GM12801 (cell line): ENCODE measurements around the gene SERTAD1.

ENCODE experiments used
- CTCF ChIP-seq: IDR thresholded peaks from one replicate; pipeline ENCODE4 v1.5.1; 2011; ENCODE audit warnings: control low read depth; ENCODE audit not compliant: insufficient read length; ENCODE audit errors: extremely low read depth

The SERTAD1 gene

GRCh38 chr19:40394816-40395210, 31.0 kb downstream of the SERTAD1 start:
- TF ChIP-seq CTCF = no peak

- TF ChIP-seq CTCF = no peak
Measured at GRCh38 chr19:40393894-40394815, 31.6 kb downstream of the SERTAD1 start.

- TF ChIP-seq CTCF = no peak
Measured at GRCh38 chr19:40392894-40393517, 32.8 kb downstream of the SERTAD1 start.

DNA sequence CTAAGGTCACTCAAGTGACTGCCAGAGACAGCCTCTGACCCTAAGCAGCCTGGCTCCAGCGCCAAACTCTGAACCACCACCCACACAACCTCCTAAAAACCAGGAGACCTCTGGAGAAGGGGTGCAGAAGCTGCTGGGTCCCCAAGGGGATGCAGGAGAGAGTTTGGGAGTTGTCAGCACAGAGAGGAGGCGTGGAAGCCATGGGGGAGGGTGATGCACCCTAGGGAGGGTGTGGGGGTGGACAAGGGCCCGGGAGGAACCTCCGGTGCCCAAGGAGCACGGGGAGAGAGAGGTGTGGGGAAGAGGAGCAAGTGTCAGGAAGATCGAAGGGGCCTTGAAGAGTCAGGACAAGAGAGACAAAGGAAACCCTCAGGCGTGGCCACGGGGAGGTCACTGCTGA, 33.7 kb downstream of the SERTAD1 start:
- no peak for TF ChIP-seq CTCF

GRCh38 chr19:40390084-40390742, 35.6 kb downstream of the SERTAD1 start, which contains the start of gene HIPK4:
Gene HIPK4 (minus strand): TSS chr19:40390181. CDS start chr19:40389902, 279 bp downstream.
- no peak for TF ChIP-seq CTCF

DNA sequence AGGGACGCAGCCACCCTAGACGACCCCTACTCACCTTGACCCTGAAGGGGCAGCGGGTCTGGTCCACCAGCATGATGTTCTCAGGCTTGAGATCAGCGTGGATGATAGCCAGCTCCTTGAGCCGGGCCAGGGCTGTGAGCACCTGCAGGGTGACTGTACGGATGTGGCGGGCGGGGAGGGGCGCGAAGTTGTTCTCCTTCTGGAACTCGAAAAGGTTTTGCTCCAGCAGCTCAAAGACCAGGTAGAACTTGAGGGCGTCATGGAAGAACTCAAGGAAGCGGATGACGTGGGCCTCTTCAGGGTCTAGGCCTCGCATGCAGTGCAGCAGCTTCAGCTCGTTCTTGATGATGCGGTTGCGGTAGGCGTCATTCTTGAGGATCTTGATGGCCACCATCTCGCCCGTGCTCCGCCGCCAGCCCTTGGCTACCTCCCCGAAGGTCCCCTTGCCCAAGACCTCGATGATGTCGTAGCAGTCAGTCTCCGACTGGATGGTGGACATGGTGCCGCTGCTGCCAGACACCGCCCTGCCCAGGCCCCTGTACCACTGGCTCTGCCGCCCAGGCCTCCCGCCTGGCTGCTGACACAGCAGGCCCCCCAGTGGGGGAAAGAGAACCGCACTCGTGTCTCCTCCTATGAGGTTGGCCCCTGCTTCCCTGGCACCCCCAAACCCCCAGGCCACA, 36.2 kb downstream of the SERTAD1 start:
- no peak for TF ChIP-seq CTCF

- TF ChIP-seq CTCF = no peak
Measured at GRCh38 chr19:40388481-40388880, 37.3 kb downstream of the SERTAD1 start.
